Thoracic aorta (tissue), 2 donors: ENCODE results near the gene WASF1. TPM values are rescaled to one million over a fixed set of nuclear protein-coding genes. Genes with fewer than 3 reads are reported as not detected.

Experiments
- ATAC-seq: fragments of 150-250 bp; one replicate; pipeline ENCODE4 v1.8.0; 2017; ENCODE audit warnings: low read depth; ENCODE audit not compliant: insufficient number of reproducible peaks, low FRiP score
- DNase-seq: peaks from one replicate; pipeline ENCODE4 v3.0.0-alpha.2; 2020; ENCODE audit warnings: low spot score
- H3K27ac ChIP-seq, 2 donors: fragments of 200-600 bp; sonication (generic); 1 replicate in 1 of 2; 2 replicates in 1 of 2; pipeline ENCODE4 v1.5.1; 2016; ENCODE audit warnings: mild to moderate bottlenecking in 2 of 2, moderate library complexity in 2 of 2
- H3K27me3 ChIP-seq: fragments of 200-600 bp; sonication (generic); replicated peaks from 2 replicates; pipeline ENCODE4 v1.6.0; 2016; ENCODE audit warnings: mild to moderate bottlenecking; ENCODE audit not compliant: insufficient read depth
- H3K36me3 ChIP-seq: fragments of 200-600 bp; sonication (generic); one replicate; pipeline ENCODE4 v1.5.1; 2016
- H3K4me1 ChIP-seq, 2 donors: fragments of 200-600 bp; sonication (generic); 1 replicate in 1 of 2; 2 replicates in 1 of 2; pipeline versions ENCODE4 v1.5.1 to v1.6.0; 2016; ENCODE audit warnings: low read depth in 2 of 2, mild to moderate bottlenecking in 1 of 2; ENCODE audit not compliant: control insufficient read depth in 1 of 2
- H3K4me3 ChIP-seq: fragments of 200-600 bp; sonication (generic); 2 replicates; pipeline ENCODE4 v1.5.1; 2016; ENCODE audit warnings: mild to moderate bottlenecking
- H3K9me3 ChIP-seq: fragments of 200-600 bp; sonication (generic); 2 replicates; pipeline ENCODE4 v1.5.1; 2016
- CTCF ChIP-seq: fragments of 200-600 bp; sonication (generic); IDR thresholded peaks from one replicate; pipeline ENCODE4 v1.5.1; 2019; ENCODE audit warnings: antibody characterized with exemption
- total RNA-seq, 2 donors: library from RNA; depleted of rRNA; stranded (reverse); fragments of >200 nt; gene quantifications; one replicate each; pipeline versions ENCODE4 v1.1.0 to v1.2.3, GENCODE V29; 2016

Gene WASF1
- total RNA-seq, 2 donors from 2014 or later, result 4.9 to 21.8 TPM

- Histone ChIP-seq H3K4me3 (no peak overlapping the region), H3K4me1 (peaks cover 25 to 46% of the 10 kb centered on the region in 2 donors), H3K27ac (no peak overlapping the region), H3K9me3 (no peaks in the 10 kb centered on the region), H3K27me3 (no peaks in the 10 kb centered on the region), H3K36me3 (no peaks in the 10 kb centered on the region)
- TF ChIP-seq CTCF, result no peak
- ATAC-seq (no peak), DNase-seq (no peak)
Measured at GRCh38 chr6:110185879-110186278, 6.4 kb upstream of the WASF1 start.

- DNase-seq, result no peak
- no peak for TF ChIP-seq CTCF
- Histone ChIP-seq H3K27ac (no peak overlapping the region), H3K4me1 (peaks cover 25 to 43% of the 10 kb centered on the region in 2 donors), H3K4me3 (no peak overlapping the region), H3K36me3 (no peaks in the 10 kb centered on the region), H3K27me3 (no peaks in the 10 kb centered on the region), H3K9me3 (no peaks in the 10 kb centered on the region)
- no peak for ATAC-seq
Measured at GRCh38 chr6:110183292-110183885, 3.9 kb upstream of the WASF1 start.

- H3K27ac ChIP-seq, result no peak overlapping the region
- H3K36me3 ChIP-seq, result no peaks in the 10 kb centered on the region
- no peaks in the 10 kb centered on the region for H3K9me3 ChIP-seq
- no peaks in the 10 kb centered on the region for H3K27me3 ChIP-seq
- ATAC-seq (no peak), DNase-seq (no peak)
- peak overlapping the region; percentile 76 for H3K4me3 ChIP-seq
- no peak for TF ChIP-seq CTCF
- peaks cover 17 to 32% of the 10 kb centered on the region in 2 donors for H3K4me1 ChIP-seq
Measured at GRCh38 chr6:110181131-110182030, 1.9 kb upstream of the WASF1 start.

GRCh38 chr6:110180228-110181008 is 948 bp upstream of the WASF1 start, which contains the start of gene CDC40:
Gene CDC40, plus strand, starts transcription at chr6:110180427. Its CDS starts 18 bp downstream, at chr6:110180445.
- Histone ChIP-seq H3K36me3 (no peaks in the 10 kb centered on the region), H3K27ac (peak within 1 kb of the TSS; percentile 83 to 85), H3K27me3 (no peaks in the 10 kb centered on the region), H3K4me3 (peak within 1 kb of the TSS; percentile 76), H3K4me1 (peaks cover 17 to 32% of the 10 kb centered on the region in 2 donors), H3K9me3 (no peaks in the 10 kb centered on the region)
- TF ChIP-seq CTCF, result no peak
- no peak for DNase-seq
- ATAC-seq, result peak; percentile 22
